Measurements from ENCODE around the gene REL. TPM values are rescaled to one million over a fixed set of nuclear protein-coding genes. Genes with fewer than 3 reads are reported as not detected.

Gene REL
- total RNA-seq, 1 donor from 2014 or later = 8.6 TPM

GRCh38 chr2:60974652-60975051 lies 93.3 kb downstream of the REL start:
- Histone ChIP-seq H3K36me3 (ENCODE audit: control insufficient read depth, insufficient read depth, low read length) (no peaks in the 10 kb centered on the region), H3K4me3 (ENCODE audit: low read depth, low read length) (no peak overlapping the region), H3K27me3 (ENCODE audit: control insufficient read depth, insufficient read depth, low read length) (no peaks in the 10 kb centered on the region)
- no peak for TF ChIP-seq CTCF (IDR thresholded peaks at IDR 0.05; ENCODE audit: insufficient read depth, low read length, poor library complexity, severe bottlenecking)
- no peak for DNase-seq (ENCODE audit: low read depth)

Other genes starting within 250 kb of the REL start
- gene PAPOLG, start 125.3 kb upstream of the REL start, total RNA-seq = 15.1 and 16.0 TPM in 2 replicates
- 31.7 and 33.0 TPM in 2 replicates for gene PEX13, start 136.1 kb downstream of the REL start, total RNA-seq
- gene PUS10, start 136.7 kb downstream of the REL start, total RNA-seq = 4.4 and 8.9 TPM in 2 replicates
- 6.0 and 8.9 TPM in 2 replicates for gene SANBR, start 184.3 kb downstream of the REL start, total RNA-seq

All from kidney epithelial cell (primary cell).